Fibroblast of lung (primary cell): ENCODE data around the gene ETV1.

Experiments
- EZH2 ChIP-seq: IDR thresholded peaks from 2 replicates; pipeline ENCODE4 v1.5.1; 2012; ENCODE audit warnings: low read length, control low read depth, mild to moderate bottlenecking; ENCODE audit errors: missing control alignments
- TF ChIP-seq, protein P1 (sequence below), 2 donors: IDR thresholded peaks in 1 of 2; conservative IDR thresholded peaks in 1 of 2; 1 replicate in 1 of 2; 2 replicates in 1 of 2; pipeline ENCODE4 v1.5.1; 2011 to 2012; ENCODE audit warnings: low read length in 2 of 2, control low read depth in 1 of 2, inconsistent platforms in 1 of 2, low read depth in 1 of 2, mild to moderate bottlenecking in 1 of 2

DNA sequence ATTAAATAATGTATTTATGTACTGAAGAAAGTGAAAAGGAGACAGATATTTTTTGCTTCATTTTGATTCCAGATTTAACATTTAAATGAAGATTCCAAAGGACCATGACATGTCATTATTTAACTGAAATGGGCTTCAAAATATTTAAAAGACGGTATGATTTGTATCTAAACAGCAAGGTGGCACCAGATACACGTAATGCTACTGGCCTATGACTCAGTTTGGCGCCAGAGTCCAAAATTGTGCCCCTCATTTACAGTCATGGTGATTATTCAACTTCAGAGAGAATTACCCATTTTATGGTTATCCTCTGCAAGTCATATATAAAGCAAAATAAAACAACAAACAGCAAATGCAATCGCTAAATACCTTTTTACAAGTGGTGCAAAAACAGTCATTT is 94.5 kb downstream of the ETV1 start:
- TF ChIP-seq, protein P1, sequence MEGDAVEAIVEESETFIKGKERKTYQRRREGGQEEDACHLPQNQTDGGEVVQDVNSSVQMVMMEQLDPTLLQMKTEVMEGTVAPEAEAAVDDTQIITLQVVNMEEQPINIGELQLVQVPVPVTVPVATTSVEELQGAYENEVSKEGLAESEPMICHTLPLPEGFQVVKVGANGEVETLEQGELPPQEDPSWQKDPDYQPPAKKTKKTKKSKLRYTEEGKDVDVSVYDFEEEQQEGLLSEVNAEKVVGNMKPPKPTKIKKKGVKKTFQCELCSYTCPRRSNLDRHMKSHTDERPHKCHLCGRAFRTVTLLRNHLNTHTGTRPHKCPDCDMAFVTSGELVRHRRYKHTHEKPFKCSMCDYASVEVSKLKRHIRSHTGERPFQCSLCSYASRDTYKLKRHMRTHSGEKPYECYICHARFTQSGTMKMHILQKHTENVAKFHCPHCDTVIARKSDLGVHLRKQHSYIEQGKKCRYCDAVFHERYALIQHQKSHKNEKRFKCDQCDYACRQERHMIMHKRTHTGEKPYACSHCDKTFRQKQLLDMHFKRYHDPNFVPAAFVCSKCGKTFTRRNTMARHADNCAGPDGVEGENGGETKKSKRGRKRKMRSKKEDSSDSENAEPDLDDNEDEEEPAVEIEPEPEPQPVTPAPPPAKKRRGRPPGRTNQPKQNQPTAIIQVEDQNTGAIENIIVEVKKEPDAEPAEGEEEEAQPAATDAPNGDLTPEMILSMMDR (conservative IDR thresholded peaks at IDR 0.05 in 1 of 2, IDR thresholded peaks at IDR 0.05 in 1 of 2; ENCODE audit: low read depth in 1 of 2, low read length in 2 of 2): no peak
- TF ChIP-seq EZH2: no peak
